Peyer's patch (tissue), 4 donors: ENCODE measurements around the gene OR6C75.

Experiments used
- POLR2A ChIP-seq, 2 donors: fragments of 450-650 bp; IDR thresholded peaks; one replicate each; pipeline ENCODE4 v1.5.1; 2017; ENCODE audit warnings: antibody characterized with exemption in 2 of 2, mild to moderate bottlenecking in 2 of 2, moderate library complexity in 2 of 2
- TF ChIP-seq, protein P1 (sequence below), 6 experiments: fragments of 450-650 bp in 4 of 6; fragments of 200-600 bp in 2 of 6; sonication (generic) in 1 of 6; IDR thresholded peaks; one replicate each; pipeline ENCODE4 v1.5.1; 2017 to 2019; ENCODE audit warnings: antibody characterized with exemption in 6 of 6, mild to moderate bottlenecking in 3 of 6, moderate library complexity in 1 of 6

DNA sequence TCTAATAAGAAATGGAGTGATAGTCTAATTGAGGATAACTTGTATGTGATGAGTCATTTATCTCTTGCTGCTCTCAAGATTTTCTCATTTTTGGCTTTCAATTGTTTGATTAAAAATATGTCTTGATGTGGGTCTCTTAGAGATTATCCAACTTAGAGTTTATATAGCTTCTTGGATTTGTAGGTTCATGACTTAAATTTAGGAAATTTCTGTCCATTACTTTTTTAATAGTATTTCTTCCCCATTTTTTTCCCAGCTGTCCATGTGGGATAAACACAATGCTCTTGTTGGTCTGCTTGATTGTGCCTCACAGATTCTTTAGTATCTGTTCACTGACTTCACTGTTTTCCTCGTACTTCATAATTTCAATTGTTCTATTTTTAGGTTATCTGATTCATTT, 45.1 kb downstream of the OR6C75 start:
- TF ChIP-seq, protein P1, sequence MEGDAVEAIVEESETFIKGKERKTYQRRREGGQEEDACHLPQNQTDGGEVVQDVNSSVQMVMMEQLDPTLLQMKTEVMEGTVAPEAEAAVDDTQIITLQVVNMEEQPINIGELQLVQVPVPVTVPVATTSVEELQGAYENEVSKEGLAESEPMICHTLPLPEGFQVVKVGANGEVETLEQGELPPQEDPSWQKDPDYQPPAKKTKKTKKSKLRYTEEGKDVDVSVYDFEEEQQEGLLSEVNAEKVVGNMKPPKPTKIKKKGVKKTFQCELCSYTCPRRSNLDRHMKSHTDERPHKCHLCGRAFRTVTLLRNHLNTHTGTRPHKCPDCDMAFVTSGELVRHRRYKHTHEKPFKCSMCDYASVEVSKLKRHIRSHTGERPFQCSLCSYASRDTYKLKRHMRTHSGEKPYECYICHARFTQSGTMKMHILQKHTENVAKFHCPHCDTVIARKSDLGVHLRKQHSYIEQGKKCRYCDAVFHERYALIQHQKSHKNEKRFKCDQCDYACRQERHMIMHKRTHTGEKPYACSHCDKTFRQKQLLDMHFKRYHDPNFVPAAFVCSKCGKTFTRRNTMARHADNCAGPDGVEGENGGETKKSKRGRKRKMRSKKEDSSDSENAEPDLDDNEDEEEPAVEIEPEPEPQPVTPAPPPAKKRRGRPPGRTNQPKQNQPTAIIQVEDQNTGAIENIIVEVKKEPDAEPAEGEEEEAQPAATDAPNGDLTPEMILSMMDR (IDR thresholded peaks at IDR 0.05), result no peak
- TF ChIP-seq POLR2A (IDR thresholded peaks at IDR 0.05), result no peak
